Activated CD4-positive, alpha-beta T cell treated with anti-CD3 and anti-CD28 coated beads, Interleukin-2, Interleukin-6, amounts not matched to agents 100 ng/mL and 50 ng/mL, durations not matched to agents 16 hours and 8 hours (primary cell): Measurements from ENCODE around the gene RND2.
"Not testable (repeated sequence)": the region's sequence is repeated elsewhere in the genome, so short reads cannot be mapped to it uniquely, and the experiment has no call there.

ENCODE experiments used
- DNase-seq: peaks from one replicate; pipeline ENCODE4 v3.0.0-alpha.2; 2020

Gene RND2

GRCh38 chr17:43027091-43028032 lies 2.3 kb downstream of the RND2 start:
- DNase-seq, result no peak

- DNase-seq, result no peak
These were observed 3.3 kb downstream of the RND2 start for GRCh38 chr17:43028221-43028861.

- DNase-seq, result no peak
These were observed 5.2 kb downstream of the RND2 start for GRCh38 chr17:43030137-43030767.

DNA sequence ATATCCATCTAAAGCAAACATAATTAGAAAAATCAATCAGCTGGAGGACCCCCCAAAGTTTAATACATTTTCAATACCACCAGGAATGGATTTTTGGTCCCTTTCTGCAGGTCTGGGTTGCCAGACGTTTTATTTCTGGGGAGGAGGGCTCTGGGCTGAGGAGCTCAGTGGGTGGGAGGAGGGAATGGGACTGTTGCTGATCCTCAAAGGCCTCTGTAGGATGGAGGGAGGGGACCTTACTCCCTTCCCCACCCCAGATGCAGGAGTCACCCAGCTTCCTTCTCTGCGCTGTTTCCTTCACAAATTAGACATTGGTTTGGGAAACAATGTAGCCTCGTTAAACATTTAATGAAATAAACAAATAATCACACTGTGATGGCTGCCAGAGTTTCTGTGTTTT lies 6.6 kb downstream of the RND2 start:
- no peak for DNase-seq

DNA sequence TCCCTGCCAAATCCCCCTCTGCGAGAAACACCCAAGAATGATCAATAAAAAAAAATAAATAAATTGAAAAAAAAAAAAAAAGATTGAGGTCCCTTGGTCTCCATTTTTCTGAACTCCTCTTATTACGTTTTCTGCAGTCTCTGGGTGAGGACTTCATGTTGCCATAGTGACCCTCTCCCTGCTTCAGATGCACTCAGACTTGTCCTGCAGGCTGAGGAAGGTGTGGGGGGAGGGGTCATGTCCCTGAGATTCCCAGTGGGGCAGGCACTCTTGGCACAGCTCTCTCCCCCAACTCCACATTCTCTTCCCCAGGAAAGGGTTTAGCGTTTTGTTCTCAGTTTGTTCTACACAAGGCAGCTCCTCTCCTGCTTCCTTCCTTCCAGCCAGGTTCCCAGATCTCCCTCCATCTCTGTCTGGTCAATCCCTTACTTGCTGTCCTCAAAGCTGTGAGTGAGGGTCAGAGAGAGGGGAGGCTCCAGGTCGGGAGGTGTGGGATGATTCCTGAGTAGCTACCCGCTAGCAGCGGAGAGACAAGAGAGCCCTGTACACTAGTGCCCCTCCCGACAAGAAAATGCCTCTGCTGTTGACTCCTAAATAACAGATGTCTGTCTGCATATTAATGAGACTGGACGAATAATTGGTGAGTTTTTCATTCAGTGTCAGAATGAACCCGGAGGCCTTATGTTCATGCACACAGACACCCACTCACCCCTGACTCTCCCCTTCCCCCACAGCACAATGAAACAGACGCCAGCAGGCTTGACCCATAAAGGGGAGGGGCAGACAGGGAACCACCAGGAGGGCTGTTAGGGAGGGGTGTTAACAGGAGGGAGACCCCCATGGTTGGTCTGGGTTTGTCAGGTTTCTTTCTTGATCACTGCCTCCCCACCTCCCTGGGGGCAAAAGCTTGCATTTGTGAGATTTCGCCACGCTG lies 9.2 kb downstream of the RND2 start:
- no peak for DNase-seq

DNA sequence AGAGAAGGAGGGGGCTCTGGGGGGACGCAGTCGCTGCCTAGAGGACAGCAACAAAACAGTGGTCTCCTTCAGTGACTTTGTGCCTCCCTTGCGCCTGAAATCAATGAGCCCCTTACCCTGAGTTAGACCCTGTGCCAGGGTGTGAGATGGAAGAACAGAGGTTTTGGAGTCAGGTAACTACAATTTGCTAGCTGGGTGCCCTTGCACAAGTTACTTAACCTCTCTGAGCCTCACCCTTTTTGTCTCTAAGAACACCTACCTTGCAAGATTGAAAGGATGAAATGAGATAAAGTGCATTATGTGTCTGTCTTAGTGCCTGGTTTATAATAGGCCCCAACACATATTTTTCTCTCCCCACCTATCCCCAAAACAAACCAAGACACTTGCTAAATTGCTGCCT lies 9.9 kb downstream of the RND2 start:
- DNase-seq, result no peak

GRCh38 chr17:43039646-43040045 lies 14.6 kb downstream of the RND2 start:
- no peak for DNase-seq

DNA sequence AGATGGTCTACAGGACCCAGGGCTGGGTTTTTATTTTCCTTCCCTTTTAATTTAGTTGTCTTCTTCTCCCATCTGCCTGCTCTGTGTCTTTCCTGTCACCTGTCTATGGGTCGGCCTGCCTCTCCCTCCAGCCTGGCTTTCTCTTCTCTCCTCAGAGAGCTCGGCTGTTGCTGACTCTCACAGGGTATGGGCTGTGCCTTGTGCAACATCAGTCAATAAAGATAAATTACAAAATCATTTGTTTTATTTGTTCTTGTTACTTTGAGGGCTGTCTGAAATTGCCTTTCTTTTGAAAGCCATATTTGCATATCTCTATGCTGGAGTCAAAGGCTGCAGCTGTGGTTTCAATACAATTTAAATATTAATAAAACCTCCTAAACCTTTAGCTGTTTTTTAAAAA lies 15.6 kb downstream of the RND2 start:
- no peak for DNase-seq

DNA sequence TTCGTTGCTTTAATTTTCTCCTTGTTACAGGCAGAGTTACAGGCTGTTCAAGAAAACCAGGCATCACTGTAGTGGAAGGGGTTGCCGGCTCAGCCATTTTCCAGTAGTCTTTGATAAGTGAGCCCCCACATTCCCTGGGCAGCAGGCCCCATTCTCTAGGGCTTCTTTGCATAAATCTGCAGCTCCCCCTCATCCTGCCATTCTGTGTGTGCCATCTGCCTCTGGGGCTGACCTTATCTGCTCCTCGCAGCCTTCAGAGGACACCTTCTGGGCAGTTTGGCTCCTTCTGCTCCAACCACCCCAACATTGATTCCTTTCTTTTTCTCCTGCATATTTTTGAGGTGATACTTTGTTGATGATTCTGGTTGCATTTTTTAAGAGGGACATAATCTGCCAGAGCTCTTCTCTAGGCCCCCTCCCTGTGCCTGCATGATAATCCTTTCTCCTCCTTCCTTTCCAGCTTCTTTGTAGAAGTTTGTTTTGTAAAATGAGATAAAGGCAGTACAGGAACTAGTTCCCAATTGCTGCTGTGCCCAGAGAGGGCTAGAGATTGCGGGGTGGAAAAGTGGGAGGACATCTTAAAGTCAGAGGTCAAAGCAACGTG lies 17.1 kb downstream of the RND2 start:
- DNase-seq, result no peak

DNA sequence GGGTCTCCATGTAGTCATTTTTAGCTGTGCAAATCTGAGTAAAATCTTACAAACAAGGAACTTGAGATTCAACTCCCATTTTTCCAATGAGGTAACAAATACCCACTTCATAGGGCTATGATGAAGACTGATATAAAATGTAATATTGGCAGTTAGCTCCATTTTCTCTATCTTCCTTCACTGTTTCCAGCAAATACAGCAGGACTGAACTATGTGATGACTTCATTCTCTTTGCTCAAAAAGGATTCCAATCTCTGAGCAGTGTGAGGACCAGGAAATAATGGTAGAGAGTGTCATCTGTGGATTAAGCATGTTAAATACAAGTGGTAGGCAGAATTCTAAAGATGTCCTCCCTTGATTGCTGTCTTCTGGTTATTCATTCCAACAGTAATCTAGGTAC lies 18.3 kb downstream of the RND2 start:
- no peak for DNase-seq

DNA sequence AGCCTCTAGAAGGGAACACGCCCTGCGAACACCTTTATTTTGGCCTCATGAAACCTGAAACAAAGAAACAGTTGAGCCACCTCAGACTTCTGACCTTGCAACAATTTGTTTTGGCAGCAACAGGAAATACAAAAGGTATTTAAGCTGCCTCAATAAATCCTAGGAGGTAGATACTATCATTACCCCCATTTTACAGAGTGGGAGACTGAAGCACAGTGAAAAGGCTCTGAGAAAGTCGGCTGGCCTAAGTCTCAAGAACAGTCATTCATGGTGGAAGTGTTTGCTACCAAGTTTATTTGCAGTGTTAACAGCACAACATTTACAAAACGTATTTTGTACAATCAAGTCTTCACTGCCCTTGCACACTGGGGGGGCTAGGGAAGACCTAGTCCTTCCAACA lies 19.0 kb downstream of the RND2 start:
- no peak for DNase-seq

GRCh38 chr17:43051969-43052368 lies 26.9 kb downstream of the RND2 start:
- DNase-seq, result no peak

DNA sequence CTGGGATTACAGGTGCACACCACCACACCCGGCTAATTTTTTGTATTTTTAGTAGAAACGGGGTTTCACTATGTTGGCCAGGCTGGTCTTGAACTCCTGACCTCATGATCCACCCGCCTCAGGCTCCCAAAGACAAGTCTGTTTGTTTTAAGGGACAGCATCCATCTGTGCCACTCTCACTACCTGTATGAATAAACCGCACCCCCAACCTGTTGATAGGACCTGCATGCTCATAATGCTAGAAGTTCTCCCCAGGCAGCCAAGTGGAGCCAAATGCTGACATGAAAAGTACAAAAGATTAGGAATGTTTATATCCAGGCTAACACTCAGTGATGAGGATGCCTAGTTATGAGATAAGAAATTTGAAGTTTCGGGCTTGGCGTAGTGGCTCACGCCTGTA lies 28.0 kb downstream of the RND2 start:
- not testable (repeated sequence) for DNase-seq

DNA sequence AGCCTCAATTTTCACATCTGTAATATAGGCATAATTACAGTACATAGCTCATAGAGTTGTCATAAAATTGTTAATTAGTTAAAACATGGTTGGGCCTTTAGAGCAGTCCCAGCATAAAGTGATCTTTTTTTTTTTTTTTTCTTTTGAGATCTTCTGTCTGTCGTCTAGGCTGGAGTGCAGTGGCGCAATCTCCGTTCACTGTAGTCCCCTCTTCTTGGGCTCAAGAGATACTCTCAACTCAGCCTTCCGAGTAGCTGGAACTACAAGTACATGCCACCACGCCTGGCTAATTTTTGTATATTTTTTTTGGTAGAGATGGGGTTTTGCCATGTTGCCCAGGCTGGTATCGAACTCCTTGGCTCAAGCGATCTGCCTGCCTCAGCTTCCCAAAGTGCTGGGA lies 31.0 kb downstream of the RND2 start:
- no peak for DNase-seq

GRCh38 chr17:43062984-43063638 lies 38.1 kb downstream of the RND2 start:
- no peak for DNase-seq

DNA sequence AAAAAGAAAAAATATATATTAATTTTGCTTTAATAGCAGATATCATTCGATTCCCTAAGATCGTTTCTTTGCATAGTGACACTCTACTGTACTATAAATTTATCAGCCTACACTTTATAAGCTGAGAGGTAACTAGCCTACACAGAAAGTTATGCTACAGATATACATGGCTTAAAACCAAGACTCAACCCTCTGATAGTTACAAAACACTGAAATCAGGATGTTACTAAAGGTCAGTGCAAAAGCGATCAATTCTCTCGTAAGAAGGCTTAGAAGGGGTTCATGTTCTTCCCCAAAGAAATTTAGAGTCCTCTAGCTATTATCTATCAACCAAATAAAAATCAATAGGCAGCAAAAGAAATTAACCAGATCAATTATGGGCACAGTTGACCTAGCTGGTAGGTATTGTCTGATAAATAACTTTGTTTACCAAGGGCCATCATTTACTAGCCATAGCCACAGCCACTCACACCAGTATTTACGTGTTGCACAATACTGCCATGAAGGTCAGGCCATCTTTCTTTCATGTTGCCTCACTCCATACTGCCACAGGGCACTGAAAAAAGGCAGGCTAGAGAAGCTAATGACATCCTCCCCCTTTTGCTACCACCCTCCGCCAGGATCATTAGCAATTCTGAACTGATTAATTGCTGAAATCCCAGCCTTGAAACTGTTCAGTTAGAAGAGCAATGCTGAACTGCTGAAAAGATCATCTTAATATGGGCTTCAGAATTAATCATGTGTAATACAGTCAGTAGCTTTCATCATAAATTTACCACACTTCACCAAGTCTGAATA lies 43.7 kb downstream of the RND2 start:
- DNase-seq, result no peak

DNA sequence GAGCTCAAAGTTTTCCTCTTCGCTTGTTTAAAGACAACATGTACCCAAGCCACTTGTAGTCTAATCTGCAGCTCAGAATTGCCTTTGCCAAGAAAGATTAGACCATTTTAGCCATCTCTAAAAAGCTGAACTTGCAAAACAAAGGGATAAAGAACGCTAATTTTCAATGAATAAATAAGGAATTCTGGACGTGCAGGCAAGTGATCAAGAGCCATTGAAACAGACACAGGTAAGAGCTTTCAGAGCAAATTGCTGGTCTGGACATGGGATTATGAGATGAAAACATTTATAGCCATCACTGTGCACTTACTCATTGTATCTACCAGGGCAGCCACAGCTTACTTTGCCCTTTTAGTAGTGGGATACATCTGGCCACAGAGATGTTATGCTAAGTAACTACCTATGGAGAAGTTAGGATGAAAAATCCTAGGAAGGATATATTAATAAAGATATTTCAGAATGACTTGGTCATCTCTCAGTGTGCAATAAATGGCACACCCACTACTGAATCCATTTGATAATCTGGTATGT lies 44.4 kb downstream of the RND2 start:
- no peak for DNase-seq

DNA sequence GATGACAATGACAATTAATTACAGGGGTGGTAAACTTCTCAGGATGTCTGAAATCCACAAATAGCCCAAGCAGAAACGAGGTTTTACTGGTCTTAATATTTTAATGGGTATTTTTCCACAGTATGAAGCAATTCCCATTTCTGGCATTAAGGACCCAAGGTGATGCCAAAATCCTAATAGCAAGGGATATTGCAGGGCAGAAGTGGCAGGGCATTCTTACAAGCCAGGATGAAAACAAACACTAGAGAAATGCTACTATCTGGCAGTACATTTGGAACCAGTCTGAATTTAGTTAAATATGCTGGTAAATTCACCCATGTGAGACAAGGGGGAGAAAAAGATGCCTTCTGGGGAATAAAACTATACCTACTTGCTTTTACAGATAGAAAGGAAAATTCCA lies 45.2 kb downstream of the RND2 start:
- no peak for DNase-seq

- no peak for DNase-seq
These were observed 45.8 kb downstream of the RND2 start for GRCh38 chr17:43070872-43071271.

DNA sequence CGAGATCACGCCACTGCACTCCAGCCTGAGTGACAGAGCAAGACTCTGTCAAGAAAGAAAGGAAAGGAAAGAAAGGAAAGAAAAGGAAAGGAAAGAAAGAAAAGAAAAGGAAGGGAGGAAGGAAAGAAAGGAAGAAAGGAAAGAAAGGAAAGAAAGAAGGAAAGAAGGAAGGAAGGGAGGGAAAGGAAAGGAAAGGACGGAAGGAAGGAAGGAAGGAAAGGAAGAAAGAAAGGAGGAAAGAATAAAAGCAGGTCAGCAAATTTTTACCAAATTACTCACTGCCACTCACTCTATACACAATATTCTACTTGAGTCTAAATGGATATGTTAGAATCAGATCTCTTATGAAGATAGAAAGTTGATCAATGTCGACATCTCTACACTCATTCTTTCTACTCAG lies 49.8 kb downstream of the RND2 start:
- no peak for DNase-seq
